GM12892 (cell line): ENCODE results near the gene ACYP2.

Source experiments
- DNase-seq: peaks from one replicate; pipeline ENCODE4 v3.0.0; 2011; ENCODE audit not compliant: insufficient read length
- FAIRE-seq: peaks from 2 replicates; lab custom pipeline; 2011; peaks lifted over from hg19 to GRCh38; lab: Jason Lieb, UNC
- POLR2A ChIP-seq: IDR thresholded peaks from 2 replicates; pipeline ENCODE4 v1.6.1; 2011; ENCODE audit warnings: low read depth, low read length, control low read depth
- POLR2AphosphoS5 ChIP-seq: IDR thresholded peaks from 2 replicates; pipeline ENCODE4 v1.6.1; 2011; ENCODE audit warnings: low read depth, low read length, control low read depth
- TAF1 ChIP-seq: IDR thresholded peaks from 2 replicates; pipeline ENCODE4 v1.6.1; 2011; ENCODE audit warnings: low read depth, mild to moderate bottlenecking, control low read depth, low read length, borderline replicate concordance

ACYP2 gene

DNA sequence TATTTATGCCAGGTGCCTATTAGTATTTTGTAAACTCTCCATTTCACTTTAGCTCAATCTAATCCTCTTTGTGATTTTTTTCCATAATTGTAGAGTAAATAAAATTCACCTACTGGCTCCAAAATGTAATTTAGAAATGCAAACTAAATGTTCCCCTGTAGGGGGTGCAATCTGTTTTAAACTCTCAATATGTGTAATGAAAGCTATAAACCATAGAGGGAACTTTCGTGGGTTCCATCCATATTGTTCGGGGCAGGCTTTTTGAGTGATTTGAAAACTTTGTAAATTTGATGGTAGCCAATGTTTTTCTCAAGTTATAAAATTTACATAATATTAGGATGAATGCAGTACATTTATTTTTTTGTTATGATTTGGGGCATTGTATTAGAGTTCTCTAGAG, 91.2 kb downstream of the ACYP2 start:
- DNase-seq (no peak), FAIRE-seq (no peak)
- no peak for TF ChIP-seq POLR2AphosphoS5
- TF ChIP-seq POLR2A = no peak
- TF ChIP-seq TAF1 = no peak

DNA sequence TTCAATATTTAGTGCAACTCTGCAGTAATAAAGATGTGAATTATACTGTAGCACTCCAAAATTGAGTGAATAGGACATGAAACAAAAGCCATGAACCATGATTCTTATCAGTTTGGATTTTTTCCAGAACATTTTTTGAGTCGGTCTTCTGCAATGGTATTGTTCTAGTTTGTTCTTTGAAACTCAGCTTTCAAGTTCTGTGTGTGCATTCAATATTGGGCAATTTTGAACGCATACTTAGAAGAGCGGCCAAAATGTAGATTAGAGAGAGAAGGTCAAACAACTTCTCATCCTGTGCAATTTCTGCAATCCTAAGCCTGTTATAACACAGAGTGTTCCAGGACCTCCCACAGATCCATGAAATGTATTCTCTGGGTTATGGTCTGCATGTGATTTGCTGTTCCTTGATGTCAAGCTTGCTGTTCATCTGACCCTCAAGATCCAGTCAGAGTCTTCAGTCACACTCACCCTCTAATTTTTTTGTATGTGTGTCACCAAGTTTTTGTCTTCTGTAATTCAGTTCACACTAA, 92.3 kb downstream of the ACYP2 start:
- DNase-seq = no peak
- no peak for TF ChIP-seq TAF1
- no peak for TF ChIP-seq POLR2AphosphoS5
- no peak for FAIRE-seq

- FAIRE-seq (no peak), DNase-seq (no peak)
- no peak for TF ChIP-seq POLR2A
- no peak for TF ChIP-seq POLR2AphosphoS5
- no peak for TF ChIP-seq TAF1
These were observed 93.2 kb downstream of the ACYP2 start for GRCh38 chr2:54208364-54209240.

DNA sequence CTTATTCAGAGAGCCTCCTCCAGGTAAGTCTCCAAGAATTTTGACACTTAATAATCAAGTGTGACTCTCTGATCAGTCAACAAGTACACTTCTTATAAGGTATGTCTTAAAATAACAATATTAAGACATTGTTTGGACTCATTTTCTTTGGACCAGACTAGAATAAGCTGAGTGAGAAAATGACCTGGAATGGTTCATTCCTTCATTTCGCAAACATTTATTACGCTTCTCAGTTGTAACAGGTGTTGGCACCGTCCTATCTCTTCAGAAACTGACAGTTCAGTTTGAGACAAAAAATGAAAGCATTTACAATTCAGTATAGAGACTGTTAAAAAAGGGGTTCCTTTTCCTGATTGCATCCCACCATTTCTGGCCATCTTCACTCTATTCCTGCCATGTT, 94.0 kb downstream of the ACYP2 start:
- no peak for FAIRE-seq

DNA sequence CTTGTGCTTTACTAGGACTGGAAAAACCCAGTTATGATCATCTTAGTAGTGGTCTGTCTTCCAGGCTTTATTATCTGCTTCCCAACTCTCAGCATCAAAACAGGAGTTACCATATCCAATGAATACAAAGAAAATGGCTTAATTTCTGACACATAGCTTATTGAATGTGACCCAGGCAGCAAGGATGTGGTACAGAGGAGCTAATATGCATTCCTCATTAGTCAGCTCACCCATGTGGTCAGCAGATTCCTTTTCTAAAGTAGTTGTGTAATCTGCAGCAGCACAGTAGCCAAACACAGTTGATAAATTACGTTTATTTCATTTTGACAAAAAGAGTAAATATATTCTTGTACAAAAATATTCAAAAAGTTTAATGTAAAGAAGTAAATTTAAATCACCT, 97.0 kb downstream of the ACYP2 start:
- TF ChIP-seq POLR2AphosphoS5 (no peak), TAF1 (no peak), POLR2A (no peak)
- DNase-seq (no peak), FAIRE-seq (no peak)

More for the DNA sequence above, 94.0 kb downstream of the ACYP2 start:
- DNase-seq = no peak
- TF ChIP-seq POLR2A (no peak), POLR2AphosphoS5 (no peak), TAF1 (no peak)

GRCh38 chr2:54213082-54213481, 97.7 kb downstream of the ACYP2 start:
- DNase-seq (no peak), FAIRE-seq (no peak)
- no peak for TF ChIP-seq POLR2A
- TF ChIP-seq TAF1 = no peak
- TF ChIP-seq POLR2AphosphoS5 = no peak

GRCh38 chr2:54224997-54225396, 109.6 kb downstream of the ACYP2 start:
- FAIRE-seq = no peak

DNA sequence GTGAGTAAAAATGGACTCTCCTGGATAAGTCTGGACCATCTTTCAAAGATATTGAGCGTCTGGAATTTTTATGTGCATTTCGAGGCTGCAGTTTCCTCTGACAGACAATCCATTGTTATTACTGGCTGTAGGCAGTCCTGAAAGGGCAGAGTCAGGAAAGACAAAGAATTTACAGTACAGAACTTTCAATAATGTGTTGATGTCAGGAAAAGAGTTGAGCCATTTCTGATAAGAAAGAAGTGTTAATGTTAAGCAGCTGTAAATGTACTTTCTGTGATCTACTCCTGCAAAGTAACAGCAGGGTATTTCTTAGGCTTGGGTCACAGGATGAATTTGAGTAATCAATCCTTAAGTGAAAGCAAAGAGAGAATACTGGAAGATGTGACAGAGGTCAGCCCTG, 110.8 kb downstream of the ACYP2 start:
- no peak for TF ChIP-seq POLR2AphosphoS5
- TF ChIP-seq TAF1 = no peak
- TF ChIP-seq POLR2A = no peak
- FAIRE-seq = no peak

More at GRCh38 chr2:54224997-54225396, 109.6 kb downstream of the ACYP2 start:
- no peak for DNase-seq
- TF ChIP-seq POLR2AphosphoS5 = no peak
- no peak for TF ChIP-seq TAF1
- TF ChIP-seq POLR2A = no peak

DNA sequence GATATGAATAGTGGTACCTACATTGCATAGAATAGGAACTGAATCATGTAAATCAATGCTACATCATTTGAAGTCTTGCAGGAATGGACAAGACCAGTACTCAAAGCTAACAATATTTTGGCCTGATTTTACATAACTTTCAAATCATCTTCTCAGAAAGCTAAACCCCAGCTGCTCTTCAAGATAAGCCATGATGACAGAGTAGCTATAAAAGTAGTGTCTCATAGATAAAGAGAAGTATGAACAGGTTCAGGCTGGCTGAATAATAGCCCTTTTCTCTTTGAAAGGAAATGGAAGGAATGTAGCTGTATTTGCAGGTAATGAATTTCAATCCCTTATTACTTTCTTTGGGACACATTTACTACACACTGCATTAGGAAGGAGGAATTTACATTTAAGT, 112.4 kb downstream of the ACYP2 start:
- no peak for DNase-seq
- no peak for FAIRE-seq
- no peak for TF ChIP-seq POLR2AphosphoS5
- TF ChIP-seq POLR2A = no peak
- TF ChIP-seq TAF1 = no peak

More for the DNA sequence above, 110.8 kb downstream of the ACYP2 start:
- DNase-seq = no peak

DNA sequence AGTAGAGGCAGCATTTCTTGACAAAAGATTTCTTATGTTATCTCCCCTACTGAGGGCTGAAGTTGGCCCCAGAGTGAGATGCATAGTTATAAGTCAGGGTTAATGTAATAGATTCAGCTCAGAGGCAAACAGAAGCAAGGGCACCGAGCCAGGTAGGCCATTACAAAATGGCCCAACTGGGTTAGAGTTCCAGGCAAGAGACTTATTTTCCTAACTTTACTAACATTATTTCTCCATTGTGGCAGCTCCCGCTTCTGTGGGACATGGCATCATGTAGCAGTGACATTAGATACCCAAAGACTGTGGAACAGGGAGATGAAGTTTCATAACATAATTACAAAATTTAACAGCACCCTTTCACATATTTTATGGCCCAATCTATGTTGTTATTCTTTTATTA, 113.5 kb downstream of the ACYP2 start:
- TF ChIP-seq TAF1 (no peak), POLR2A (no peak), POLR2AphosphoS5 (no peak)
- DNase-seq (no peak), FAIRE-seq (no peak)

- no peak for DNase-seq
- no peak for FAIRE-seq
- TF ChIP-seq POLR2AphosphoS5 (no peak), POLR2A (no peak), TAF1 (no peak)
These were observed 118.6 kb downstream of the ACYP2 start for GRCh38 chr2:54233832-54234649.

DNA sequence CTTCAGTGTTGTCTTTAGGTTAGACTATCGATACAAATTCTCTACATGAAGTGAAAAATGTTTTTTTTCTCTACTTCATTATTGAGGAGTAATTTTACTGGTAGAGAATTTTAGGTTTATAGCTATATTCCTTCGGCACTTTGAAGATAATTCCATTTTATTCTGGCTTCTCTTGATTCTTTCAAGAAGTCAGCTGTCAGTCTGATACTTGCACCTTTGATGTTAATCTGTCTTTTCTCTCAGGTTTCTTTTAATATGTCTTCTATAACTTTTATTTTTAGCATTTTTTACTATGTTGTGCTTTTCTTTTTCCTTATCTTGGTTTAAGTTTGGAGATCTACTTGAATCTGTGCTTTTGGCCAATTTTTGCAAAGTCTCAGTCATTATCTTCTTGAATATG, 122.0 kb downstream of the ACYP2 start:
- no peak for FAIRE-seq
- TF ChIP-seq POLR2AphosphoS5 (no peak), POLR2A (no peak), TAF1 (no peak)

More for the DNA sequence above, 122.0 kb downstream of the ACYP2 start:
- no peak for DNase-seq
